ENCODE results near the gene CRYGS. TPM values are rescaled to one million over a fixed set of nuclear protein-coding genes. Genes with fewer than 3 reads are reported as not detected.
"Not testable (repeated sequence)": the region's sequence is repeated elsewhere in the genome, so short reads cannot be mapped to it uniquely, and the experiment has no call there.

Gene CRYGS
- total RNA-seq, 4 donors from 2014 or later: 0.42 to 2.3 (median 1.3) TPM

DNA sequence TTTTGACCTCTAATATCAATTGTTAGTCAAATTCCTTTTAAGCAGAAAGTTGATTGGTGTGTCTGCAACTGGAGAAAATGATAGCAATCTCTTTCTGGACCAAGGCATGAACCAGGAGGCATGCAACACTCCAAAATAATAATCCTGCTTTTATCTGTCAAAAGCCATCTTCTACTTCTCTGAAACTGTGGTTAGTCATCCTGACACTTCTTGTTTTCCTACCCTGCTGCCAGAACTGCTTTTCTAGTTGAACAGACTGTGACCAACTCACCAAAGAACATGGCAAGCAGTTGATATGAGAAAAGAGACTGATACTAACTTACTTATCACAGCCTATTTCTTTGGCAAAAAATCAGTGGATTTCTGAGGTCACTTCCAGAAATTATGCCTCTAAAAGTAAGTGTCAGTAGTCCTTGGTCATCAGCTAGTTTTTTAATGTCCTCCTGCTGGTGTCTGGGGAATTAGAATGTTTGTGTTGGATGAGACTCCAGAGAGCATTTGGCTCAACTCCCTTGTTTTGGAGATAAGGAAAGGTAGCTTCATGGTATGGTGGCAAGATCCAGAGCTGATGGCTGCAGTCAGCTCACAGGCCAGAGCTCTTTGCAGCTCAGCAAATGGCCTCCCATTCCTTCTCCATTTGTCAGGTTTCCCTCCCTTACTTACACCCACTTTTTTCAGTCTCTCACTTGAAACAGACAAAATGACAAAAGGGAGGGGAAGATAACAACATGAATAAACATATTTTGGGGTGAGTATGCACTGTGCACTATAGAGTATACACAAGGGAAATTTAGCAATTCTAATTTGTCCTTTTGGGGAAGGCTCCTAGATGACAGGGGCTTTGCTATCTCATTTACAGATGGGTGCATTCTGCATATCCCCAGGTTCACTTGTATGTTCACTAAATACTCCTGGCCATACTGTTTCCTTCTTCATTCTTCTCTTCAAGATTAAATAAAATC, 7.0 kb downstream of the CRYGS start:
- intact Hi-C loops (cut with DNase I; ENCODE audit: low total_unique reads): no loop called here
- no peak for DNase-seq (ENCODE audit: low spot score in 2 of 2)
- H3K4me3 ChIP-seq (ENCODE audit: low read depth, poor library complexity, severe bottlenecking): no peak overlapping the region
- TF ChIP-seq, protein P1, sequence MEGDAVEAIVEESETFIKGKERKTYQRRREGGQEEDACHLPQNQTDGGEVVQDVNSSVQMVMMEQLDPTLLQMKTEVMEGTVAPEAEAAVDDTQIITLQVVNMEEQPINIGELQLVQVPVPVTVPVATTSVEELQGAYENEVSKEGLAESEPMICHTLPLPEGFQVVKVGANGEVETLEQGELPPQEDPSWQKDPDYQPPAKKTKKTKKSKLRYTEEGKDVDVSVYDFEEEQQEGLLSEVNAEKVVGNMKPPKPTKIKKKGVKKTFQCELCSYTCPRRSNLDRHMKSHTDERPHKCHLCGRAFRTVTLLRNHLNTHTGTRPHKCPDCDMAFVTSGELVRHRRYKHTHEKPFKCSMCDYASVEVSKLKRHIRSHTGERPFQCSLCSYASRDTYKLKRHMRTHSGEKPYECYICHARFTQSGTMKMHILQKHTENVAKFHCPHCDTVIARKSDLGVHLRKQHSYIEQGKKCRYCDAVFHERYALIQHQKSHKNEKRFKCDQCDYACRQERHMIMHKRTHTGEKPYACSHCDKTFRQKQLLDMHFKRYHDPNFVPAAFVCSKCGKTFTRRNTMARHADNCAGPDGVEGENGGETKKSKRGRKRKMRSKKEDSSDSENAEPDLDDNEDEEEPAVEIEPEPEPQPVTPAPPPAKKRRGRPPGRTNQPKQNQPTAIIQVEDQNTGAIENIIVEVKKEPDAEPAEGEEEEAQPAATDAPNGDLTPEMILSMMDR (IDR thresholded peaks at IDR 0.05): no peak
- TF ChIP-seq POLR2A (IDR thresholded peaks at IDR 0.05): no peak

- TF ChIP-seq POLR2A (IDR thresholded peaks at IDR 0.05): no peak
- TF ChIP-seq, protein P1 (IDR thresholded peaks at IDR 0.05): no peak
- WGBS, 2 donors: 82 to 85% methylated on average over 6 of the region's 6 CpGs
- no peak for DNase-seq (ENCODE audit: low spot score in 2 of 2)
- no peak overlapping the region for H3K4me3 ChIP-seq (ENCODE audit: low read depth, poor library complexity, severe bottlenecking)
- intact Hi-C loops (cut with DNase I; ENCODE audit: low total_unique reads): no loop called here
These were observed 10.0 kb downstream of the CRYGS start for GRCh38 chr3:186534113-186534669.

GRCh38 chr3:186532598-186533072, 11.5 kb downstream of the CRYGS start:
- no peak overlapping the region for H3K4me3 ChIP-seq (ENCODE audit: low read depth, poor library complexity, severe bottlenecking)
- no peak for TF ChIP-seq POLR2A (IDR thresholded peaks at IDR 0.05)
- TF ChIP-seq, protein P1 (IDR thresholded peaks at IDR 0.05): no peak
- intact Hi-C loops (cut with DNase I; ENCODE audit: low total_unique reads): no loop called here
- 31 to 82% methylated on average over 1 of the region's 1 CpG for WGBS, 2 donors
- no peak for DNase-seq (ENCODE audit: low spot score in 2 of 2)

- DNase-seq (ENCODE audit: low spot score in 2 of 2); intact Hi-C loops (cut with DNase I; ENCODE audit: low total_unique reads); H3K4me3 ChIP-seq (ENCODE audit: low read depth, poor library complexity, severe bottlenecking): not testable (repeated sequence)
- 92 to 94% methylated on average over 3 of the region's 3 CpGs for WGBS, 2 donors
These were observed 12.5 kb downstream of the CRYGS start for GRCh38 chr3:186531694-186532093.

DNA sequence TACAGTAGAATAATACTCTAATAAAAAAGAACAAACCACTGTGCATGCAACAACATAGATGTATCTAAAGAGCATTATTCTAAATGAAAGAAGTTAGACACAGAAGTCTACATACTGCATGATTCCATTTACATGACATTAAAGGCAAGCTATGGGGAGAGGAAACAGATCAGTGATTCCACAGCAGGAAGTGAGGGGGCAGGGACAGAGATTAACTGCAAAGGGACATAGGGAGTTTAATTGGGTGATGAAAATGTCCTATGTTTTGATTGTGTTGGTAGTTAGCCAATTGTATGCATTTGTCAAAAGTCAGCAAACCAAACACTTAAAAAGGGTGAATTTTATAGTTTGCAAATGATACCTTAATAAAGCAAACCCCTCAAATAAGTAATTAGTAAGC, 13.8 kb downstream of the CRYGS start:
- no peak overlapping the region for H3K4me3 ChIP-seq (ENCODE audit: low read depth, poor library complexity, severe bottlenecking)
- no peak for DNase-seq (ENCODE audit: low spot score in 2 of 2)
- intact Hi-C loops (cut with DNase I; ENCODE audit: low total_unique reads): no loop called here
- TF ChIP-seq, protein P1 (IDR thresholded peaks at IDR 0.05): no peak
- TF ChIP-seq POLR2A (IDR thresholded peaks at IDR 0.05): no peak

GRCh38 chr3:186529201-186529999, 14.8 kb downstream of the CRYGS start:
- TF ChIP-seq, protein P1 (IDR thresholded peaks at IDR 0.05): no peak
- TF ChIP-seq POLR2A (IDR thresholded peaks at IDR 0.05): no peak

More at GRCh38 chr3:186529201-186529999, 14.8 kb downstream of the CRYGS start:
- DNase-seq (ENCODE audit: low spot score in 2 of 2): no peak
- H3K4me3 ChIP-seq (ENCODE audit: low read depth, poor library complexity, severe bottlenecking): no peak overlapping the region
- WGBS, 2 donors: 69 to 81% methylated on average over 11 of the region's 11 CpGs
- intact Hi-C loops (cut with DNase I; ENCODE audit: low total_unique reads): no loop called here
